H1 (cell line): ENCODE measurements around the gene CFC1B. TPM values are rescaled to one million over a fixed set of nuclear protein-coding genes. Genes with fewer than 3 reads are reported as not detected.
"Not testable (repeated sequence)": the region's sequence is repeated elsewhere in the genome, so short reads cannot be mapped to it uniquely, and the experiment has no call there.

Source experiments
- CTCF ChIA-PET: fragments of 300-600 bp; sonication (Branson Sonifier 250); formaldehyde crosslinking; loops from one replicate; lab custom pipeline; 2021; ENCODE audit not compliant: partially characterized antibody; lab: Charles Lee
- POLR2A ChIA-PET: fragments of 300-600 bp; sonication (Branson Sonifier 250); formaldehyde crosslinking; loops from one replicate; lab custom pipeline; 2021; ENCODE audit warnings: inconsistent platforms; ENCODE audit not compliant: partially characterized antibody; lab: Charles Lee
- DNase-seq, 2 experiments: peaks; one replicate each; pipeline versions ENCODE4 v3.0.0 to v3.0.0-alpha.2; 2010 to 2022; ENCODE audit warnings: low spot score in 2 of 2, low read depth in 1 of 2, mixed read lengths in 1 of 2
- FAIRE-seq: peaks from 2 replicates; lab custom pipeline; 2011; peaks lifted over from hg19 to GRCh38; lab: Jason Lieb, UNC
- H2AFZ ChIP-seq: 2 replicates; pipeline ENCODE4 v1.8.1; 2012; ENCODE audit warnings: low read length, inconsistent platforms
- H2AK5ac ChIP-seq: 2 replicates; pipeline ENCODE4 v1.6.1; 2013; ENCODE audit warnings: low read depth, low read length
- H2BK120ac ChIP-seq: replicated peaks from 2 replicates; pipeline ENCODE3; 2013; ENCODE audit warnings: low read depth, low read length, inconsistent platforms
- H2BK12ac ChIP-seq: 2 replicates; pipeline ENCODE4 v1.6.1; 2013; ENCODE audit warnings: low read depth, low read length
- H2BK15ac ChIP-seq: 2 replicates; pipeline ENCODE4 v1.6.1; 2013; ENCODE audit warnings: low read length
- H2BK20ac ChIP-seq: 2 replicates; pipeline ENCODE4 v1.6.1; 2013; ENCODE audit warnings: low read length
- H2BK5ac ChIP-seq: 2 replicates; pipeline ENCODE4 v1.6.1; 2013; ENCODE audit warnings: low read depth, low read length
- H3K14ac ChIP-seq: 2 replicates; pipeline ENCODE4 v1.6.1; 2013; ENCODE audit warnings: inconsistent platforms; ENCODE audit not compliant: insufficient read length
- H3K18ac ChIP-seq: 2 replicates; pipeline ENCODE4 v1.6.1; 2013; ENCODE audit warnings: low read length; ENCODE audit errors: extremely low read depth
- H3K23ac ChIP-seq: 2 replicates; pipeline ENCODE4 v1.6.1; 2013; ENCODE audit warnings: inconsistent platforms; ENCODE audit not compliant: insufficient read length
- H3K23me2 ChIP-seq: 2 replicates; pipeline ENCODE4 v1.6.1; 2013; ENCODE audit warnings: low read depth, low read length
- H3K27ac ChIP-seq: 2 replicates; pipeline ENCODE4 v1.6.1; 2011; ENCODE audit warnings: low read depth, low read length, inconsistent platforms
- H3K27me3 ChIP-seq, 4 experiments: replicated peaks in 1 of 4; 1 replicate in 1 of 4; 2 replicates in 3 of 4; pipeline versions ENCODE4 v1.6.1 to v1.8.1; 2011 to 2013; ENCODE audit warnings: low read length in 3 of 4, mild to moderate bottlenecking in 3 of 4, inconsistent platforms in 2 of 4, mixed read lengths in 2 of 4, moderate library complexity in 1 of 4; ENCODE audit not compliant: control insufficient read depth in 3 of 4, insufficient read depth in 3 of 4; ENCODE audit errors: extremely low read depth in 1 of 4
- H3K36me3 ChIP-seq, 4 experiments: 2 replicates each; pipeline versions ENCODE4 v1.6.1 to v1.8.1; 2011 to 2013; ENCODE audit warnings: mild to moderate bottlenecking in 4 of 4, low read length in 3 of 4, moderate library complexity in 2 of 4, control low read depth in 1 of 4, inconsistent platforms in 1 of 4; ENCODE audit not compliant: insufficient read depth in 4 of 4, control insufficient read depth in 2 of 4
- H3K4ac ChIP-seq: replicated peaks from 2 replicates; pipeline ENCODE3; 2013; ENCODE audit warnings: low read length, low read depth, mixed read lengths, inconsistent platforms; ENCODE audit not compliant: insufficient read length
- H3K4me1 ChIP-seq, 4 experiments: replicated peaks in 1 of 4; 1 replicate in 1 of 4; 2 replicates in 3 of 4; pipeline versions ENCODE4 v1.6.1 to v1.8.1; 2011 to 2013; ENCODE audit warnings: low read length in 3 of 4, inconsistent platforms in 2 of 4, mixed read lengths in 1 of 4; ENCODE audit not compliant: insufficient read depth in 4 of 4, control insufficient read depth in 3 of 4
- H3K4me2 ChIP-seq, 2 experiments: 2 replicates each; pipeline versions ENCODE4 v1.6.1 to v1.8.1; 2011 to 2013; ENCODE audit warnings: low read depth in 2 of 2, low read length in 2 of 2, control low read depth in 1 of 2, inconsistent platforms in 1 of 2, mild to moderate bottlenecking in 1 of 2; ENCODE audit not compliant: insufficient read depth in 1 of 2
- H3K4me3 ChIP-seq, 4 experiments: fragments of 200-600, 300-600 bp in 1 of 4; sonication (generic), shearing (Covaris generic), sonication (Bioruptor Twin) in 1 of 4; 2 replicates each; pipeline versions ENCODE4 v1.5.1 to v1.8.1; 2011 to 2016; ENCODE audit warnings: low read length in 4 of 4, low read depth in 3 of 4, control low read depth in 2 of 4, inconsistent platforms in 2 of 4, mild to moderate bottlenecking in 2 of 4, mixed read lengths in 1 of 4, moderate library complexity in 1 of 4; ENCODE audit not compliant: insufficient read depth in 2 of 4; ENCODE audit errors: extremely low read depth in 1 of 4
- H3K56ac ChIP-seq: replicated peaks from 2 replicates; pipeline ENCODE3; 2013; ENCODE audit warnings: low read depth, mild to moderate bottlenecking, mixed read lengths, low read length, inconsistent platforms; ENCODE audit not compliant: insufficient read length
- H3K79me1 ChIP-seq: 2 replicates; pipeline ENCODE4 v1.6.1; 2013; ENCODE audit warnings: low read depth, low read length, control low read depth
- H3K79me2 ChIP-seq, 2 experiments: 2 replicates each; pipeline versions ENCODE4 v1.6.1 to v1.8.1; 2012 to 2013; ENCODE audit warnings: low read length in 2 of 2, mild to moderate bottlenecking in 2 of 2, inconsistent platforms in 1 of 2; ENCODE audit not compliant: insufficient read depth in 2 of 2, control insufficient read depth in 1 of 2
- H3K9ac ChIP-seq, 4 experiments: replicated peaks in 1 of 4; 1 replicate in 1 of 4; 2 replicates in 3 of 4; pipeline versions ENCODE4 v1.6.1 to v1.8.1; 2011 to 2013; ENCODE audit warnings: low read depth in 3 of 4, low read length in 3 of 4, control low read depth in 2 of 4, mild to moderate bottlenecking in 2 of 4, moderate library complexity in 2 of 4, inconsistent platforms in 1 of 4; ENCODE audit errors: extremely low read depth in 1 of 4
- H3K9me3 ChIP-seq, 2 experiments: 2 replicates each; pipeline versions ENCODE4 v1.6.1 to v1.8.1; 2012 to 2013; ENCODE audit warnings: mild to moderate bottlenecking in 2 of 2, moderate library complexity in 2 of 2, control low read depth in 1 of 2, inconsistent platforms in 1 of 2, low read depth in 1 of 2, low read length in 1 of 2, mixed read lengths in 1 of 2; ENCODE audit not compliant: insufficient read depth in 2 of 2
- H4K20me1 ChIP-seq, 2 experiments: replicated peaks in 1 of 2; 2 replicates each; pipeline versions ENCODE3 to v1.8.1; 2011 to 2013; ENCODE audit warnings: inconsistent platforms in 2 of 2, low read length in 2 of 2, mild to moderate bottlenecking in 1 of 2; ENCODE audit not compliant: insufficient read depth in 2 of 2, control insufficient read depth in 1 of 2
- H4K5ac ChIP-seq: 2 replicates; pipeline ENCODE4 v1.6.1; 2013; ENCODE audit warnings: low read length, low read depth, mixed read lengths, inconsistent platforms; ENCODE audit not compliant: insufficient read length
- H4K8ac ChIP-seq: 2 replicates; pipeline ENCODE4 v1.8.0; 2013; ENCODE audit warnings: mild to moderate bottlenecking, moderate library complexity, low read length, inconsistent platforms; ENCODE audit not compliant: insufficient read depth; ENCODE audit errors: extremely low read depth
- H4K91ac ChIP-seq: replicated peaks from 2 replicates; pipeline ENCODE3; 2013; ENCODE audit warnings: low read length, mixed read lengths, inconsistent platforms; ENCODE audit not compliant: insufficient read length
- WGBS, 2 experiments: shearing (Covaris generic) in 1 of 2; methylation state at CpG; one replicate each; pipeline versions ENCODE4 v1.1.6 to v1.1.7; 2013 to 2015; ENCODE audit warnings: low lambda C conversion rate in 2 of 2, mixed read lengths in 2 of 2, inconsistent platforms in 1 of 2, low coverage in 1 of 2, missing lambda C conversion rate in 1 of 2; ENCODE audit not compliant: insufficient replicate concordance in 2 of 2, insufficient coverage in 1 of 2, insufficient read length in 1 of 2; ENCODE audit errors: extremely low coverage in 1 of 2, missing lambda C conversion rate in 1 of 2; 5-methylcytosine and 5-hydroxymethylcytosine counted together
- polyA plus RNA-seq, 7 experiments: library from polyadenylated mRNA; depleted of rRNA in 3 of 7; stranded (reverse) in 5 of 7; unstranded in 2 of 7; fragments of >200 nt in 5 of 7; fragments of 200-250 nt in 2 of 7; gene quantifications; 1 replicate in 5 of 7; 2 replicates in 1 of 7; 4 replicates in 1 of 7; pipeline versions ENCODE4 v1.2.1 to v1.2.3, GENCODE V29; 2011 to 2013; ENCODE audit warnings: missing spikeins in 2 of 7, mixed read lengths in 2 of 7
- total RNA-seq: library from RNA; stranded (reverse); fragmentation: NEBNext Ultra II Directional; extraction: Animal tissue kit (Norgen Biotek cat#: 25700); gene quantifications from 2 replicates; pipeline ENCODE4 v1.2.1, GENCODE V29; 2021

Gene CFC1B
- total and polyA plus RNA-seq, 2 of the 8 experiments (the other 6 are each of a cell fraction or from before 2014, with no cell fraction given), result 0.11 TPM; not detected in 1

DNA sequence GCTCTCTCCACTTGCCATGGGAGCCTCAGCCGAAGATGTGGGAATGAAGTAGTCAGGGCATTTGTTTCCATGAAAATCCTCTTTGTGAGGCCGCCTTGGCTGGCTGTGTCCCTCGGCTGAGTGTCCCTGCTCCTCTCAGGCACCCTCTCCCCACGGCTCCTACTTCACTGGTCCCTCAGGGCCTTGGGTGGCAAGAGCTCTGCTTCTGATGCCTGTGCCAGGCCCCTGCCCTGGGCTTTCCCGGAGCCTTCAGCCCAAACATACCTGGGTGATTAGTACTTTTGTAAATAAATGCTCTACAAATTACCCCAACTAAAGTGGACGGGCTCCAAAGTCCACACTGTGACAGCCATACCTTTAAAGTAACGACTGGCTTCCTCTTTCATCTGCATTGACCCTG is 15.6 kb downstream of the CFC1B start:
- H3K9me3 ChIP-seq, H3K18ac ChIP-seq, H3K4me3 ChIP-seq, H2BK12ac ChIP-seq, H2BK15ac ChIP-seq, H2AK5ac ChIP-seq, H4K5ac ChIP-seq, H2BK20ac ChIP-seq, H3K79me2 ChIP-seq, H2AFZ ChIP-seq, H4K20me1 ChIP-seq, H3K27me3 ChIP-seq, H4K91ac ChIP-seq, H3K4me1 ChIP-seq, H3K14ac ChIP-seq, H3K56ac ChIP-seq, H3K23ac ChIP-seq, H3K9ac ChIP-seq, H2BK120ac ChIP-seq, H3K4me2 ChIP-seq, DNase-seq, H3K23me2 ChIP-seq, POLR2A ChIA-PET, H2BK5ac ChIP-seq, H4K8ac ChIP-seq, H3K79me1 ChIP-seq, H3K27ac ChIP-seq, H3K36me3 ChIP-seq, FAIRE-seq, H3K4ac ChIP-seq, CTCF ChIA-PET: not testable (repeated sequence)
- WGBS, 2 experiments, result no CpG with 5 or more reads among the region's 7 CpGs

DNA sequence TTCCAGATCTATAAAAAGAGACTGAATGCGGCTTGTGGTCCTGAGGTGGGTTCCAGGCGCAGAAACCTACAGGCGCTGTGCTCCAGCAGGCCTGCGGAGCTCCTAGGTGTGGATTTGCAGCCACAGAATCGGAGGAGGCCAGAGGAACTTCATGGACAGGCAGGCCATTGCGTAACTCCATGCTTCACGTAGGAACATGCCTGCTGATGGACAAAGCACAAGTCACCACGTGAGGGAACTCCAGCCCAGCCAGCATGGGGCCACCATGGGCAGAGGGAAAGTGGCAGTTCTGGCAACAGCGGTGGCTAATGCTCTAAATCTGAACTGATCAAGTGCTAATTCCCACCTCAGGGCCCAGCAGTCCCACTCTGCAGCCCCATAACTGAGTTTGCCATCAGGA is 17.2 kb downstream of the CFC1B start:
- H3K4ac ChIP-seq, H3K79me1 ChIP-seq, H4K5ac ChIP-seq, H2AFZ ChIP-seq, CTCF ChIA-PET, H3K14ac ChIP-seq, H3K27me3 ChIP-seq, H3K18ac ChIP-seq, H3K27ac ChIP-seq, H3K56ac ChIP-seq, H2BK12ac ChIP-seq, H4K91ac ChIP-seq, H2BK5ac ChIP-seq, H2AK5ac ChIP-seq, H4K8ac ChIP-seq, H3K4me3 ChIP-seq, H3K4me2 ChIP-seq, H3K4me1 ChIP-seq, H3K36me3 ChIP-seq, H3K23me2 ChIP-seq, H2BK20ac ChIP-seq, H2BK15ac ChIP-seq, DNase-seq, H3K9ac ChIP-seq, H3K79me2 ChIP-seq, H3K9me3 ChIP-seq, H2BK120ac ChIP-seq, H4K20me1 ChIP-seq, FAIRE-seq, H3K23ac ChIP-seq, POLR2A ChIA-PET: not testable (repeated sequence)
- no CpG with 5 or more reads among the region's 9 CpGs for WGBS, 2 experiments
